ENCODE results near the gene APBB2.

DNA sequence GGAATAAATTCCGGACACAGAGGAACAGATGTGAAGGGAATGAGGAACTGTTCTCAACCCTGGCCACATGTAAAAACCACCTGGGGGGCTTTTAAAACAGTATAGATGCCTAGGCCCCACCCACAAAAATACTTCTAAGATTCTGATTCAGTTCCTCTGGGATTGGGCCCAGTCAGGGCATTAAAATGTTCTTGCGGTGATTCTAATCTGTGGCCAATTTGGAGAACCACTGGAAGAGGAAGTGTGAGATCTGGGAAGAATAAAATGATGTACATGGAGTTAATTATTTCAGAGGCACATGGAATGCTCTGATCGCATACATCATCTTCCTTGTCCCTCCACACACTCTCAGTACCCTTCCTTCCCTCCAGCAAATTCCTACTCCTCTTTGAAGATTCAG is 192.2 kb downstream of the APBB2 start:
- TF ChIP-seq, protein P1, sequence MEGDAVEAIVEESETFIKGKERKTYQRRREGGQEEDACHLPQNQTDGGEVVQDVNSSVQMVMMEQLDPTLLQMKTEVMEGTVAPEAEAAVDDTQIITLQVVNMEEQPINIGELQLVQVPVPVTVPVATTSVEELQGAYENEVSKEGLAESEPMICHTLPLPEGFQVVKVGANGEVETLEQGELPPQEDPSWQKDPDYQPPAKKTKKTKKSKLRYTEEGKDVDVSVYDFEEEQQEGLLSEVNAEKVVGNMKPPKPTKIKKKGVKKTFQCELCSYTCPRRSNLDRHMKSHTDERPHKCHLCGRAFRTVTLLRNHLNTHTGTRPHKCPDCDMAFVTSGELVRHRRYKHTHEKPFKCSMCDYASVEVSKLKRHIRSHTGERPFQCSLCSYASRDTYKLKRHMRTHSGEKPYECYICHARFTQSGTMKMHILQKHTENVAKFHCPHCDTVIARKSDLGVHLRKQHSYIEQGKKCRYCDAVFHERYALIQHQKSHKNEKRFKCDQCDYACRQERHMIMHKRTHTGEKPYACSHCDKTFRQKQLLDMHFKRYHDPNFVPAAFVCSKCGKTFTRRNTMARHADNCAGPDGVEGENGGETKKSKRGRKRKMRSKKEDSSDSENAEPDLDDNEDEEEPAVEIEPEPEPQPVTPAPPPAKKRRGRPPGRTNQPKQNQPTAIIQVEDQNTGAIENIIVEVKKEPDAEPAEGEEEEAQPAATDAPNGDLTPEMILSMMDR (IDR thresholded peaks at IDR 0.05): no peak
- no peak for TF ChIP-seq POLR2AphosphoS5 (IDR thresholded peaks at IDR 0.05)

Data from prostate gland (tissue), 2 donors.